MCF 10A (cell line): ENCODE measurements around the gene SAMD4B. TPM values are rescaled to one million over a fixed set of nuclear protein-coding genes. Genes with fewer than 3 reads are reported as not detected.

ENCODE experiments used
- BruUV-seq: library from RNA; stranded (reverse); fragments of 400-500 nt; replicated peaks from 2 replicates; lab custom pipeline; 2021; lab: Mats Ljungman, UMichigan
- CTCF ChIA-PET: fragments of 300-600 bp; sonication (Branson Sonifier 250); formaldehyde crosslinking; extraction: SDS; loops from one replicate; lab custom pipeline; 2021; ENCODE audit warnings: antibody characterized with exemption, inconsistent platforms; lab: Yijun Ruan, JAX
- POLR2A ChIA-PET: fragments of 300-600, 350-650 bp; sonication (Branson Sonifier 250); formaldehyde crosslinking; extraction: SDS; loops from one replicate; lab custom pipeline; 2020; ENCODE audit warnings: antibody characterized with exemption, inconsistent platforms; lab: Yijun Ruan, JAX
- DNase-seq: peaks from one replicate; pipeline ENCODE4 v3.0.0-alpha.2; 2018; ENCODE audit not compliant: unreplicated experiment
- H3K27ac Mint-ChIP-seq: one replicate; pipeline ENCODE4 v1.8.0; 2022; ENCODE audit warnings: mild to moderate bottlenecking, low read depth, mixed read lengths; ENCODE audit not compliant: unreplicated experiment
- H3K27me3 Mint-ChIP-seq: one replicate; pipeline ENCODE4 v1.8.0; 2022; ENCODE audit warnings: mixed read lengths; ENCODE audit not compliant: insufficient read depth, unreplicated experiment
- H3K36me3 Mint-ChIP-seq: one replicate; pipeline ENCODE4 v1.8.0; 2022; ENCODE audit warnings: mild to moderate bottlenecking, moderate library complexity, mixed read lengths; ENCODE audit not compliant: insufficient read depth, unreplicated experiment
- H3K4me1 Mint-ChIP-seq: one replicate; pipeline ENCODE4 v1.8.0; 2022; ENCODE audit warnings: mixed read lengths; ENCODE audit not compliant: insufficient read depth, unreplicated experiment
- H3K4me3 Mint-ChIP-seq: one replicate; pipeline ENCODE4 v1.8.0; 2022; ENCODE audit warnings: mild to moderate bottlenecking, moderate library complexity, mixed read lengths; ENCODE audit not compliant: unreplicated experiment
- H3K9me3 Mint-ChIP-seq: one replicate; pipeline ENCODE4 v1.8.0; 2022; ENCODE audit warnings: mixed read lengths; ENCODE audit not compliant: unreplicated experiment
- intact Hi-C: fragments of 100-400 bp; cut with micrococcal nuclease; formaldehyde crosslinking; loops from 2 replicates; pipeline ENCODE4 v1.14.1; 2022
- total RNA-seq: library from RNA; stranded (reverse); gene quantifications from 2 replicates; pipeline ENCODE4 v1.2.3, GENCODE V29; 2022
- TF ChIP-seq, protein P1 (sequence below): fragments of 200-600 bp; IDR thresholded peaks from one replicate; pipeline ENCODE4 v1.8.0; 2022; ENCODE audit warnings: antibody characterized with exemption, mild to moderate bottlenecking; ENCODE audit not compliant: unreplicated experiment

SAMD4B gene
- total RNA-seq, 1 experiment from 2014 or later = 65.4 TPM

- no peak for DNase-seq
- intact Hi-C loops = no loop called here
- no peaks in the 10 kb centered on the region for H3K9me3 Mint-ChIP-seq
- no TSS peak for BruUV-seq
- H3K27ac Mint-ChIP-seq = no peak overlapping the region
- TF ChIP-seq, protein P1, sequence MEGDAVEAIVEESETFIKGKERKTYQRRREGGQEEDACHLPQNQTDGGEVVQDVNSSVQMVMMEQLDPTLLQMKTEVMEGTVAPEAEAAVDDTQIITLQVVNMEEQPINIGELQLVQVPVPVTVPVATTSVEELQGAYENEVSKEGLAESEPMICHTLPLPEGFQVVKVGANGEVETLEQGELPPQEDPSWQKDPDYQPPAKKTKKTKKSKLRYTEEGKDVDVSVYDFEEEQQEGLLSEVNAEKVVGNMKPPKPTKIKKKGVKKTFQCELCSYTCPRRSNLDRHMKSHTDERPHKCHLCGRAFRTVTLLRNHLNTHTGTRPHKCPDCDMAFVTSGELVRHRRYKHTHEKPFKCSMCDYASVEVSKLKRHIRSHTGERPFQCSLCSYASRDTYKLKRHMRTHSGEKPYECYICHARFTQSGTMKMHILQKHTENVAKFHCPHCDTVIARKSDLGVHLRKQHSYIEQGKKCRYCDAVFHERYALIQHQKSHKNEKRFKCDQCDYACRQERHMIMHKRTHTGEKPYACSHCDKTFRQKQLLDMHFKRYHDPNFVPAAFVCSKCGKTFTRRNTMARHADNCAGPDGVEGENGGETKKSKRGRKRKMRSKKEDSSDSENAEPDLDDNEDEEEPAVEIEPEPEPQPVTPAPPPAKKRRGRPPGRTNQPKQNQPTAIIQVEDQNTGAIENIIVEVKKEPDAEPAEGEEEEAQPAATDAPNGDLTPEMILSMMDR = no peak
- no peaks in the 10 kb centered on the region for H3K4me1 Mint-ChIP-seq
- H3K27me3 Mint-ChIP-seq = no peaks in the 10 kb centered on the region
- no peaks in the 10 kb centered on the region for H3K36me3 Mint-ChIP-seq
- ChIA-PET POLR2A (no interaction called here), CTCF (interaction anchor here (0.5 to 1.7 kb wide), 4 partner anchors 13 to 216 kb away, joined by 3 to 6 read pairs (median 5); partner anchors contain the start of gene IFNL1)
- no peak overlapping the region for H3K4me3 Mint-ChIP-seq
Measured at GRCh38 chr19:39314016-39314728, 28.0 kb upstream of the SAMD4B start.

GRCh38 chr19:39315933-39316332 lies 26.3 kb upstream of the SAMD4B start:
- intact Hi-C loops = no loop called here
- ChIA-PET CTCF (interaction anchor here (0.5 to 0.6 kb wide), 2 partner anchors 26 to 194 kb away, joined by 4 read pairs; partner anchors contain the start of gene SAMD4B), POLR2A (no interaction called here)
- DNase-seq = no peak
- TF ChIP-seq, protein P1 = no peak
- no peak overlapping the region for H3K27ac Mint-ChIP-seq
- no peak overlapping the region for H3K4me3 Mint-ChIP-seq
- BruUV-seq = no TSS peak
- no peaks in the 10 kb centered on the region for H3K9me3 Mint-ChIP-seq
- no peaks in the 10 kb centered on the region for H3K4me1 Mint-ChIP-seq
- H3K27me3 Mint-ChIP-seq = no peaks in the 10 kb centered on the region
- no peaks in the 10 kb centered on the region for H3K36me3 Mint-ChIP-seq

DNA sequence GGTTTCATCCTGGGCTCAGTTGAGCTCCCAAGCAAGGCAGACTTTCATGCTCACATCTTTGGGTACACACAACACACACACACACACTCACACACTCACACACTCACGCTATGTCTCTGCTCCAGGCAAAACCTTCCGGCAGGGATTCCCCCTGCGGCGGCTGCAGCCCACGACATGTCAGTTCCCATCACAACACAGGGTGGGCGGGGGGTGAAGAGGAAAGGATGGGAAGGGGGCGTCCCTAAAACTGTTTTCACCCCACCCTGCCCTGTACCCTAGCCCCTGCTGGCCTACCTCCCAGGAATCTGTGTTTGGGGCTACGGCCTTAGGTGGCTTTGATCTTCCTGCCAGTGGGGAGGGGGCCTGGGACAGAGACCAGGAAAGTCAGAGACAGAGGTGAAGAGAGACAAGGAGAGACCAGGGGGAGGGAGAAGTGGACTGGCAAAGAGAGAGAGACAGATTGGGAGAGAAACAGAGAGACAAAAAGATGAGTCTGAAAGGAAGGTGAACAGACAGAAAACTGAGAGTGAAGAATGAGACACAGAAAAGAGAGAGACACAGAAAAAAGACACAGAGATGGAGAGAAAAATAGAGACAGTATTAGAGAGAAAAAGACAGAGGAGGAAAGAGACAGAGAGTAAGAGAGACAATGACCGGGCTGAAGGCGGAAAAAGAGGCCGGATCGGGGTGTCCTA lies 25.4 kb upstream of the SAMD4B start:
- Mint-ChIP-seq H3K27ac (no peak overlapping the region), H3K4me3 (no peak overlapping the region), H3K9me3 (no peaks in the 10 kb centered on the region), H3K4me1 (no peaks in the 10 kb centered on the region), H3K27me3 (peaks cover 8% of the 10 kb centered on the region), H3K36me3 (no peaks in the 10 kb centered on the region)
- TF ChIP-seq, protein P1 = no peak
- CTCF ChIA-PET = interaction anchor here (0.6 kb wide), 1 partner anchor 25 kb away, joined by 4 read pairs; the partner anchor contains the start of gene SAMD4B
- BruUV-seq = no TSS peak
- DNase-seq = no peak
- intact Hi-C loops = no loop called here
- POLR2A ChIA-PET = no interaction called here

- no TSS peak for BruUV-seq
- H3K4me1 Mint-ChIP-seq = no peaks in the 10 kb centered on the region
- ChIA-PET POLR2A (no interaction called here), CTCF (interaction anchor here (0.5 kb wide), 1 partner anchor 559 kb away, joined by 3 read pairs; no protein-coding TSS in a partner anchor)
- intact Hi-C loops = no loop called here
- no peaks in the 10 kb centered on the region for H3K36me3 Mint-ChIP-seq
- H3K27ac Mint-ChIP-seq = no peak overlapping the region
- TF ChIP-seq, protein P1 = no peak
- peaks cover 12% of the 10 kb centered on the region for H3K27me3 Mint-ChIP-seq
- no peak overlapping the region for H3K4me3 Mint-ChIP-seq
- H3K9me3 Mint-ChIP-seq = no peaks in the 10 kb centered on the region
- no peak for DNase-seq
Measured at GRCh38 chr19:39317476-39317875, 24.7 kb upstream of the SAMD4B start.
